ENCODE data around the gene SGTA.
A peak's percentile ranks its signal among the peaks of the same experiment; 100 is the strongest.
"Not testable (repeated sequence)": the region's sequence is repeated elsewhere in the genome, so short reads cannot be mapped to it uniquely, and the experiment has no call there.

The SGTA gene

DNA sequence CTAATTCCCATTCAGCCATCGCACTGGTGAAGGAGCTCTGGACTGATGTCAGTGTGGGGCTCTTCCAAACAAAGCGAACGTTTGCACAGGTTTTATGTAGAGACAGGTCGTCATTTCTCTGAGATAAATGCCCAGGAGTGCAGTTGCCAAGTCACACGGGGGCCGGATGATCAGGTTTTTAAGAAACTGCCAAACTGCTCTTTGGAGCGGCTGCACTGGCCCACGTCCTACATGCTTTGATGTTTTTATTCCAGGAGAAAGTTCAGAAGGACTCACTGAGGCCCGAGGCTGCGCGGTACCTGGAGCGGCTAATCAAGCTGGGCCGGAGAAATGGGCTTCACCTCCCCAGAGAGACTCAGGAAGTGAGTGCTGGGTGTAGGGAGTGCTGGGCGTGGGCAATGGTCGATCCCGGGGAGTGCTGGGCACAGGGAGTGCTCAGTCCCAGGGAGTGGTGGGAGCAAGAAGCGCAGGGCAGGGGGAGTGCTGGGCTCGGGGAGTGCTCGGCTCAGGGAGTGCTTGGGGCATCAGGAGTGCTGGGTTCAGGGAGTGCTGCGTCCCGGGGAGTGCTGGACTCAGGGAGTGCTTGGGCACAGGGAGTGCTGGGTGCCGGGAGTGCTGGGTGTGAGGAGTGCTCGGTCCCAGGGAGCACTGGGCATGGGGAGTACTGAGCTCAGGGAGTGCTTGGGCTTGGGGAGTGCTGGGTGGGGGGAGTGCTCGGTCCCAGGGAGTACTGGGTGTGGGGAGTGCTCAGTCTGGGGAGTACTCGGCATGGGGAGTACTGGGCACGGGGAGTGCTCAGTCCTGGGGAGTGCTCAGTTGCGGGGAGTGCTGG, 13.0 kb upstream of the SGTA start:
- DNase-seq (ENCODE audit: low spot score) (no peak), FAIRE-seq (no peak)

DNA sequence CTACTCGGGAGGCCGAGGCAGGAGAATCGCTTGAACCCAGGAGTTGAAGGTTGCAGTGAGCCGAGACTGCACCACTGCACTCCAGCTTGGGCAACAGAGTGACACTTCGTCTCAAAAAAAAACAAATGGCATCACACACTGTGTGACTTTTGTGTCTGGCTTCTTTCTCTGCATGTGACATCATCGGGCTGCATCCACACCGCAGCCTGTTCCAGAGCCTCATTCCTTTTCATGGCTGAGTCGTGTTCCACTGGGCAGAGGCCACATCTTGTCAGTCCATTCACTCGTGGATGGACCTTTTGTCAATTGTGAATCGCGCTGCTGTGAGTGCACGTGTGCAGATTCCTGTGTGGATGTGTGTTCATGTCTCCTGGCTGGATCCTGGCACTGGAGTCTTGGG, 10.5 kb upstream of the SGTA start:
- no peak for FAIRE-seq

DNA sequence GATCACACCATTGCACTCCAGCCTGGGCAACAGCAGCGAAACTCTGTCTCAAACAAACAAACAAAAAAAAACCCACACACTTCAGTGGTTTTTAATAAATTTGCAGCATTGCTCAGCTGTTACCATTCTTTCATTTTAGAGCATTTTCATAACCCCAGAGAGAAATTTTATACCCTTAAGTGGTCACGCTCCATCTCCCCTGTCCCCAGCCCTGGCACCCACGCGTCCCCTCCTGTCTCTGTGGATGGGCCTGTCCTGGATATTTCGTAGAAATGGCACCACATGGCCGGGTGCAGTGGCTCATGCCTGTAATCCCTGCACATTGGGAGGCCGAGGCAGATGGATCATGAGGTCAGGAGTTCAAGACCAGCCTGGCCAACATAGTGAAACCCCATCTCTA, 10.1 kb upstream of the SGTA start:
- no peak for FAIRE-seq
- DNase-seq (ENCODE audit: low spot score), result no peak

More for the DNA sequence above, 10.5 kb upstream of the SGTA start:
- no peak for DNase-seq (ENCODE audit: low spot score)

GRCh38 chr19:2792666-2793065, 9.6 kb upstream of the SGTA start:
- FAIRE-seq; DNase-seq (ENCODE audit: low spot score): not testable (repeated sequence)

DNA sequence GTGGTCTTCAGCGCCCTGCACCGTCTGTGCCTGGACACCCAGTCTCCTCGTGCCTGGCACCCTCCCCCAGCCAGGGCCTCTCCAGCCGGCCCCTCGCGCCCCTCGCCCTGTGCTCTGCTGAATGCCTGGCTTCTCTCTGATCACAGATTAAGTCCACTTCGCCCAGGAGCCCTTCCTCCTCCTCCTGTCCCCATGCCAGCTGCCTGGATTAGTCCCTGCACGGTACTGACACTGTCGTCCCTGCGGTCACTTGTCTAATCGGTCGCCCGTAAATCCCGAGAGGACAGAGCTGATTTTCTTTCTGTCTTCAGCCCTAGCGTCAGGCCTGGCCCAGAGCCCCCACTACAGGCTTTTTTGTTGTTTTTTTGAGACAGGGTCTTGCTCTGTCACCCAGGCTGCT, 8.8 kb upstream of the SGTA start:
- FAIRE-seq (no peak), DNase-seq (ENCODE audit: low spot score) (no peak)

DNA sequence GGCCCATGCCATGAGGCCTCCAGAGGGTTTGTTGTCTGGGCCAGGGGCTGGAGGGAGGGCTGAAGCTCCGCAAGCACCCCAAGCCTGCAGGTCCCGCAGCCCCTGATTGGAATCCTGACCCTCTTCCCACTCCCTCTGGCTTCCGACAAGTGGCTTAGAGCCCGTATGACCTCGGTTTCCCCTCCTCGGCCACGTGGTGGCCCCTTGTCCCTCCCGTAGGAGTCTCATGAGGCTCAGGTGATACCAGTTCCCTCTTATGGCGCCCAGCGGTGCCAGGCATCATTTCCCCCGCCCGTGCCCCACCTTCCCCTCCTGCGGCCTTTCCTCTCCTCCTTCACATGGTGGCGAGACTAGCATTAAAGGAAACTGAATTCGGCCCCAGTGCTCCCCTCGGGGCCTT, 8.4 kb upstream of the SGTA start:
- DNase-seq (ENCODE audit: low spot score), result no peak
- FAIRE-seq, result no peak

GRCh38 chr19:2790557-2791271, 7.6 kb upstream of the SGTA start:
- no peak for FAIRE-seq
- no peak for DNase-seq (ENCODE audit: low spot score)

GRCh38 chr19:2790194-2790556, 7.1 kb upstream of the SGTA start:
- FAIRE-seq, result no peak
- DNase-seq (ENCODE audit: low spot score), result no peak

GRCh38 chr19:2788237-2788636, 5.2 kb upstream of the SGTA start:
- no peak for FAIRE-seq
- DNase-seq (ENCODE audit: low spot score), result no peak

- FAIRE-seq, result no peak
- DNase-seq (ENCODE audit: low spot score), result no peak
These were observed 4.0 kb upstream of the SGTA start for GRCh38 chr19:2787115-2787514.

GRCh38 chr19:2785244-2785997, 2.3 kb upstream of the SGTA start, which contains the start of gene THOP1:
THOP1 (plus strand) TSS chr19:2785503; CDS start chr19:2785663, 160 bp downstream.
- DNase-seq (ENCODE audit: low spot score), result peak; percentile 97
- no peak for FAIRE-seq

DNA sequence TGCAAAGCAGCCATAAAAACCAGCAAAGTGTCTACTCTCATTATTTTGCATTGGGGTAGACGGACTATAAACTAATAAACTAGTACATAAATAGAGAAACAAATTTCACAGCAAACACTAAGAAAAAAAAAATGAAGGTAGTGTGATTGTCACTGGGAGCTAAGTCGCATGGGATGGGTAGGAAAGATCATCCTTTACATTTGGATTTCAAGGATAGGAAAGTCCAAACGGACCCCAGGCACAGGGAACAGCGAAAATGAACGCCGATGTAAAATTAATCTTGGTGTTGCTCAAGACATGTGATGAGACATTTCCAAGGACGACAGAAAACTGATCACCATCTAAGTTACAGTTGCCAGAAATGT, 690 bp upstream of the SGTA start:
- DNase-seq (ENCODE audit: low spot score) (no peak), FAIRE-seq (no peak)

- FAIRE-seq, result no peak
These were observed 641 bp downstream of the SGTA start for GRCh38 chr19:2782329-2782935.

DNA sequence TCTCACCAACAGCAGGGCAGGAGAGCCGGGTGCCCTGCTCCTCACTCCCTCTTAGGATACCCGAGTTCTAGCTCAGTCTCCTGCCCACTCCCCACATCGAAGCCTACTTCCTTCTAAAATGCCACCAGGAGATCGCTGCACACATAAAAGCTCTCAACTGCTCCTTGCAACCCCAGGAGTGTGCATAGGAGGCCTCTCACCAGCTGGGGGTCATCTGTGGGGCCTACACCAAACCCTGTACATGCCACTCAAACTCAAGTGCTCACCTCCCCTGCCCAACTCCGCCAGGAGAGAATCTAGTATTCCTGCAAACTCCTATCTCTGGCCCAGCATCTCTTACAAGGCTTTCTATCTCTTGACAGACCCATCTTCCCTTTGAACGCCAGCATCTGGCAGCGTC, 2.8 kb downstream of the SGTA start:
- no peak for FAIRE-seq
- DNase-seq (ENCODE audit: low spot score), result no peak

More at GRCh38 chr19:2782329-2782935, 641 bp downstream of the SGTA start:
- no peak for DNase-seq (ENCODE audit: low spot score)

- DNase-seq (ENCODE audit: low spot score), result no peak
- no peak for FAIRE-seq
These were observed 3.8 kb downstream of the SGTA start for GRCh38 chr19:2779121-2779740.

DNA sequence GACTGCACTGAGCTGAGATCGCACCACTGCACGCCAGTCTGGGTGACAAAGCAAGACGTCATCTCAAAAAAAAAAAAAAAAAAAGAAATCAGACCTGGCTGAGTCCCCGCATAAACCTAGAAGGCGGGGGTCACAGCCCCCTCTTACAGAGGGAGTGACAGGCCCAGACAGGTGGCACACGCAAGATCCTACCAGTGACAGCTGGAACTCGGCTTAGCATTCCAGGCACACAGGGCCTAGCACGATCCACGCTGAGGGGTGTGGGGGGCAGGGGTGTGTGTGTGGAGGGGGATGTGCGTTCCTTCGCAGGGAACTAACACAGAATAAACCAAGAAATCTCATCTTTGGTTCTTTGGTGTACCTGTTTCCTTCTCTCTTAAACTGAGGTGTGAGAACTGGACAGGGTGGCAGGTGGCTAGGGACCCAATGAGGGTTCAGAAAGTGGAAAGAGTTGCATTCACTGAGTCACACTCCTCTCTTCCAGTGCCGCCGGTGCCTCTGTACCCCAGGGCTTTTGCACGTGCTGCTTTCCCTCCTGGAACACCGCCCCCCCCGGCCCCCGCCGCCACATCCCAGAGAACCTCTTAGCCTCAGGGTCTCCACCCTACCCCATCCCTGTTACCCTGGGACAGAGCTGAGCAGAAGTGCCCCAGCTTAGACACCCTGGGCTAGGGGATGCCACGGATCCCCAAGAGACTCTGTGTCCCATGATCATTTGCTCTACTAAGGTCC, 5.0 kb downstream of the SGTA start:
- FAIRE-seq, result no peak
- DNase-seq (ENCODE audit: low spot score), result no peak

DNA sequence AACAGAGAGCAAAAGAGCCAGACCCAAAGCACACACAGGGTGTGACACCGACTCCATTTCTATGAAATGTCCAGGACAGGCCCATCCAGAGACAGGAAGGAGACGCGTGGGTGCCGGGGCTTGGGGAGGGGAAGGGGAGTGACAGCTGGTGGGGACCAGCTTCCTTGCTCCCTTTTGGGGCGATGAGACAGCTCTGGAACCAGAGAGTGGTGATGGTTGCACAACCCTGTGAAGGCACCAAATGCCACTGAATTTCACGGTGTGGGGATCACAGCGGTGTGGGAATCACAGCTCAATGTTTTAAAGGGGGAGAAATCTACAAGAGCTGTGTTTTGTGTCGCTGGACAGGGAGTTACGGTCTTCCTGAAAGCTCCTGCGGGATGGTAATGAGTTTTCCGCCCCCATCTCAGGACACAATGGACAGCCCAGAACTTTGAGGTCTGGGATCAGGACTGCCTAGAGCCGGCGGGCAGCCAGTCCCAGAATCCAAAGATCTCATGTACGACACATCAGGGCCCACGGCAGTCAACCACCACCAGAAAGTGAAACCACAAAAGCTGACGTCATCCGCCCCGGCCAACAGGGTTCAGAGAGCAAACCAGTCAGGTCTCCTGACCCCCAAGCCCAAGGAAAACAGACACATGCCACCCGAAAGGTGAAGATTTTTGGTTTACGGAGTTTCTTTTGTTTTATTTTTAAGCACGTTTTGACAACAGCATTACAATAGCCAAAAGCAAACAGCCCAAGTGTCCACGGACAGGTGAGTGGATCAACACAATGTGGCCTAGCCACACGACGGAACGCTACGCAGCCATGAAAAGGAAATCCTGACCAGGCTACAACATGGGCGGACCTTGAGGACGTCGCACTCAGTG, 7.3 kb downstream of the SGTA start:
- no peak for DNase-seq (ENCODE audit: low spot score)
- no peak for FAIRE-seq

GRCh38 chr19:2774953-2775555, 8.0 kb downstream of the SGTA start:
- DNase-seq (ENCODE audit: low spot score) (no peak), FAIRE-seq (no peak)

GRCh38 chr19:2774083-2774679, 8.9 kb downstream of the SGTA start:
- DNase-seq (ENCODE audit: low spot score) (no peak), FAIRE-seq (no peak)
